ENCODE measurements around the gene SLC35E3. TPM values are rescaled to one million over a fixed set of nuclear protein-coding genes. Genes with fewer than 3 reads are reported as not detected.

The SLC35E3 gene
- total and polyA plus RNA-seq, 2 of the 13 experiments (the other 11 are each of a cell fraction or from before 2014, with no cell fraction given), result 13.0 to 22.1 TPM

GRCh38 chr12:68807576-68808387 lies 61.8 kb downstream of the SLC35E3 start, which contains the start of gene MDM2 (continued):
- peak; percentile 71 for TF ChIP-seq NFYC (CRISPR knock-in tag; IDR thresholded peaks at IDR 0.05)
- peak; percentile 42; the same call in 1 of the 2 replicates for TF ChIP-seq ZBTB7B (CRISPR knock-in tag; IDR thresholded peaks at IDR 0.05)
- peak; percentile 80 for TF ChIP-seq NFIC (IDR thresholded peaks at IDR 0.05; ENCODE audit: low read length)
- peak; percentile 66 for TF ChIP-seq ZNF317 (CRISPR knock-in tag; IDR thresholded peaks at IDR 0.05)
- peak; percentile 57; the same call in 1 of the 2 replicates for TF ChIP-seq FOXC1 (CRISPR knock-in tag; IDR thresholded peaks at IDR 0.05; ENCODE audit: borderline replicate concordance)
- TF ChIP-seq ISL2 (CRISPR knock-in tag; IDR thresholded peaks at IDR 0.05), result peak; percentile 49; the same call in 1 of the 2 replicates
- peak; percentile 54 for TF ChIP-seq MNT (IDR thresholded peaks at IDR 0.05)
- TF ChIP-seq EED (CRISPR knock-in tag; IDR thresholded peaks at IDR 0.05), result peak; percentile 82; the same call in 1 of the 2 replicates
- TF ChIP-seq MED13 (CRISPR knock-in tag; IDR thresholded peaks at IDR 0.05), result peak; percentile 26; the same call in 1 of the 2 replicates
- TF ChIP-seq SAP130 (CRISPR knock-in tag; IDR thresholded peaks at IDR 0.05; ENCODE audit: low read depth), result peak; percentile 88
- no peak for TF ChIP-seq ZNF766 (CRISPR knock-in tag; IDR thresholded peaks at IDR 0.05; ENCODE audit: borderline replicate concordance)
- peak; percentile 75 for TF ChIP-seq ZNF451 (CRISPR knock-in tag; IDR thresholded peaks at IDR 0.05)
- TF ChIP-seq PTBP1 (IDR thresholded peaks at IDR 0.05; ENCODE audit: low read depth, low read length, poor library complexity, severe bottlenecking), result peak; percentile 87
- TF ChIP-seq ZNF350 (CRISPR knock-in tag; IDR thresholded peaks at IDR 0.05; ENCODE audit: borderline replicate concordance, low read depth), result peak; percentile 24; the same call in 1 of the 2 replicates
- no peak for TF ChIP-seq JUNB (CRISPR knock-in tag; IDR thresholded peaks at IDR 0.05; ENCODE audit: borderline replicate concordance)
- TF ChIP-seq SOX6 (IDR thresholded peaks at IDR 0.05), result no peak
- TF ChIP-seq SOX6 (CRISPR knock-in tag; IDR thresholded peaks at IDR 0.05), result peak; percentile 73
- no peak for TF ChIP-seq ZNF841 (CRISPR knock-in tag; IDR thresholded peaks at IDR 0.05; ENCODE audit: borderline replicate concordance)
- peak; percentile 88; the same call in 1 of the 2 replicates for TF ChIP-seq ZNF17 (CRISPR knock-in tag; IDR thresholded peaks at IDR 0.05)
- TF ChIP-seq NR0B2 (CRISPR knock-in tag; IDR thresholded peaks at IDR 0.05), result peak; percentile 62; the same call in 1 of the 2 replicates
- TF ChIP-seq NFE2 (CRISPR knock-in tag; IDR thresholded peaks at IDR 0.05), result no peak
- TF ChIP-seq ZSCAN5A (CRISPR knock-in tag; IDR thresholded peaks at IDR 0.05; ENCODE audit: borderline replicate concordance), result no peak
- TF ChIP-seq RFXANK (CRISPR knock-in tag; IDR thresholded peaks at IDR 0.05), result 0 out of 2 replicates have a peak, but pooled peaks have one; percentile 9
- TF ChIP-seq SALL2 (CRISPR knock-in tag; IDR thresholded peaks at IDR 0.05), result peak; percentile 63
- peak; percentile 41 for TF ChIP-seq ZNF768 (CRISPR knock-in tag; IDR thresholded peaks at IDR 0.05)
- TF ChIP-seq ZNF18 (CRISPR knock-in tag; IDR thresholded peaks at IDR 0.05; ENCODE audit: insufficient replicate concordance), result peak; percentile 84
- TF ChIP-seq ZNF292 (CRISPR knock-in tag; IDR thresholded peaks at IDR 0.05; ENCODE audit: borderline replicate concordance, low read depth), result 0 out of 2 replicates have a peak, but pooled peaks have one; percentile 28

Measured in HepG2 (cell line).